ENCODE results near the gene LGALS1. TPM values are rescaled to one million over a fixed set of nuclear protein-coding genes. Genes with fewer than 3 reads are reported as not detected.

Gene LGALS1
- total RNA-seq, 2 donors from 2014 or later = 10.4 to 16.0 TPM

DNA sequence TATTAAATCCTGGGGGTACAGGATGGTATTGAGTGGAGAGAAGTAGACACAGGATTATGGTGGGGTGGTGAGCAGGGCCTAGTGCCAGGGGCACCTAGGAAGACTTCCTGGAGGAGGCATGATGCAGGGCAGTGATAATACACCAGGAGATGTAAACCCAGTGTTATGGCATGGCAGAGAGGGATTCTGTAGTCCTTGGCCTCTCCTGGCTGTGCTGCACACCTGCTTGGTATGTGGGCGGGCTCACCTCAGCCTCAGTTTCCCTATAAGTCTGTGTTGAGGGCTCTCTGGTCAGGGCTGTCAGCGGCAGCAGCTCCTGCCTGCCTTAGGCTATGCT is 14.8 kb upstream of the LGALS1 start:
- H3K9me3 ChIP-seq (ENCODE audit: control insufficient read depth, low read length) = no peaks in the 10 kb centered on the region
- H3K27me3 ChIP-seq (ENCODE audit: control insufficient read depth, insufficient read depth, low read length, poor library complexity, severe bottlenecking) = no peaks in the 10 kb centered on the region
- no peak for TF ChIP-seq CTCF (conservative IDR thresholded peaks at IDR 0.05)
- Mint-ChIP-seq H3K9me3 (no peaks in the 10 kb centered on the region), H3K36me3 (ENCODE audit: low read depth) (peaks cover 7% of the 10 kb centered on the region), H3K27ac (peak overlapping the region; percentile 39), H3K4me3 (peak overlapping the region; percentile 76), H3K27me3 (ENCODE audit: insufficient read depth) (no peaks in the 10 kb centered on the region), H3K4me1 (peaks cover 28% of the 10 kb centered on the region)
- 100% methylated on average over 2 of the region's 2 CpGs; no CpG with 5 or more reads in 1 of the 2 experiments for WGBS, 2 experiments (ENCODE audit: insufficient coverage in 1 of 2, insufficient read length in 1 of 2)
- no peak overlapping the region for H3K9ac ChIP-seq (ENCODE audit: extremely low read depth, low read length, poor library complexity, severe bottlenecking)
- peaks cover 11% of the 10 kb centered on the region for H3K36me3 ChIP-seq (ENCODE audit: control insufficient read depth, insufficient read depth, low read length)
- peak overlapping the region; percentile 34 for H3K27ac ChIP-seq (ENCODE audit: low read depth, low read length)
- no peak overlapping the region for H3K4me3 ChIP-seq (ENCODE audit: low read length)
- H3K4me1 ChIP-seq (ENCODE audit: control insufficient read depth, insufficient read depth, low read length) = peaks cover 6% of the 10 kb centered on the region
- DNase-seq = no peak

GRCh38 chr22:37661160-37661924 is 14.1 kb upstream of the LGALS1 start:
- Mint-ChIP-seq H3K4me1 (peaks cover 28% of the 10 kb centered on the region), H3K27me3 (ENCODE audit: insufficient read depth) (no peaks in the 10 kb centered on the region), H3K4me3 (peak overlapping the region; percentile 76), H3K9me3 (no peaks in the 10 kb centered on the region), H3K27ac (peak overlapping the region; percentile 84), H3K36me3 (ENCODE audit: low read depth) (peaks cover 12% of the 10 kb centered on the region)
- Histone ChIP-seq H3K27me3 (ENCODE audit: control insufficient read depth, insufficient read depth, low read length, poor library complexity, severe bottlenecking) (no peaks in the 10 kb centered on the region), H3K4me1 (ENCODE audit: control insufficient read depth, insufficient read depth, low read length) (peaks cover 6% of the 10 kb centered on the region), H3K9ac (ENCODE audit: extremely low read depth, low read length, poor library complexity, severe bottlenecking) (no peak overlapping the region), H3K4me3 (ENCODE audit: low read length) (no peak overlapping the region), H3K36me3 (ENCODE audit: control insufficient read depth, insufficient read depth, low read length) (peaks cover 17% of the 10 kb centered on the region), H3K9me3 (ENCODE audit: control insufficient read depth, low read length) (no peaks in the 10 kb centered on the region), H3K27ac (ENCODE audit: low read depth, low read length) (peak overlapping the region; percentile 58)
- peak; percentile 60 for TF ChIP-seq CTCF (conservative IDR thresholded peaks at IDR 0.05)
- DNase-seq = peak; percentile 73
- WGBS, 2 experiments (ENCODE audit: insufficient coverage in 1 of 2, insufficient read length in 1 of 2) = 74 to 87% methylated on average over 5 to 9 of the region's 12 CpGs

DNA sequence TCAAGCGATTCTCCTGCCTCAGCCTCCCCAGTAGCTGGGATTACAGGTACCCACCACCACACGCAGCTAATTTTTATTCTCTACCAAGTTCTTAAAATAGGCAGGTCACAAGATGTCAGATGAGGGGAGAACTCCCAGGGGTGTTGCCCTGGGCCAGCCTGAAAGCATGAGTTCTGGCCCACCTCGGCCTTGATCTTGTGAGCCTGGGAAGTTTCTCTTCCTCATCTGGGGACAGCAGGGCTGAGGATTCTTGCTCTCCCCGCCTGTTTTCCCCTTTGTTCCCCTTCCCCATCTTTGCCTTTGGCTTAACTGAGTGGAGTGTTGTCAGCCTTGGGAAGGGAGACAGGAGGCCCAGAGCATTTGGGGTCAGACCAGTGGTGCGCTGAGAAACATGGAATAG is 13.4 kb upstream of the LGALS1 start:
- H3K9me3 Mint-ChIP-seq = no peaks in the 10 kb centered on the region
- Histone ChIP-seq H3K4me3 (ENCODE audit: low read length) (no peak overlapping the region), H3K9me3 (ENCODE audit: control insufficient read depth, low read length) (no peaks in the 10 kb centered on the region), H3K4me1 (ENCODE audit: control insufficient read depth, insufficient read depth, low read length) (peaks cover 6% of the 10 kb centered on the region), H3K27me3 (ENCODE audit: control insufficient read depth, insufficient read depth, low read length, poor library complexity, severe bottlenecking) (no peaks in the 10 kb centered on the region), H3K27ac (ENCODE audit: low read depth, low read length) (no peak overlapping the region), H3K9ac (ENCODE audit: extremely low read depth, low read length, poor library complexity, severe bottlenecking) (no peak overlapping the region), H3K36me3 (ENCODE audit: control insufficient read depth, insufficient read depth, low read length) (peaks cover 18% of the 10 kb centered on the region)
- H3K4me3 Mint-ChIP-seq = no peak overlapping the region
- no peak for DNase-seq
- TF ChIP-seq CTCF (conservative IDR thresholded peaks at IDR 0.05) = no peak
- peaks cover 19% of the 10 kb centered on the region for H3K36me3 Mint-ChIP-seq (ENCODE audit: low read depth)
- 95 to 97% methylated on average over 3 to 5 of the region's 5 CpGs for WGBS, 2 experiments (ENCODE audit: insufficient coverage in 1 of 2, insufficient read length in 1 of 2)
- H3K27ac Mint-ChIP-seq = peak overlapping the region; percentile 18
- peaks cover 28% of the 10 kb centered on the region for H3K4me1 Mint-ChIP-seq
- H3K27me3 Mint-ChIP-seq (ENCODE audit: insufficient read depth) = no peaks in the 10 kb centered on the region
